Right lobe of liver (tissue), 4 donors: ENCODE measurements around the gene CTSO.

Source experiments
- CTCF ChIP-seq, 4 donors: fragments of 200-600 bp in 3 of 4; fragments of 450-650 bp in 1 of 4; IDR thresholded peaks; one replicate each; pipeline versions ENCODE4 v1.5.1 to v1.8.0; 2016 to 2022; ENCODE audit warnings: antibody characterized with exemption in 4 of 4, mild to moderate bottlenecking in 2 of 4
- POLR2A ChIP-seq: fragments of 450-650 bp; IDR thresholded peaks from one replicate; pipeline ENCODE4 v1.6.1; 2017; ENCODE audit warnings: antibody characterized with exemption, mild to moderate bottlenecking
- donor health status: DM: no; HTN: no; CAD: no.
- donor health status: DM: no; HTN: no; CAD: no.
- donor health status: DM: no; HTN: yes; CAD: no.

- no peak for TF ChIP-seq CTCF (IDR thresholded peaks at IDR 0.05)
- TF ChIP-seq POLR2A, result no peak
Measured at GRCh38 chr4:155944516-155944915, 9.2 kb downstream of the CTSO start.
